Kidney (tissue), 14 donors: Measurements from ENCODE around the gene KLK3. TPM values are rescaled to one million over a fixed set of nuclear protein-coding genes. Genes with fewer than 3 reads are reported as not detected.

Experiments used
- DNase-seq, 5 donors: peaks; one replicate each; pipeline ENCODE4 v3.0.0-alpha.2; 2013 to 2020
- FAIRE-seq: peaks from 2 replicates; lab custom pipeline; 2012; peaks lifted over from hg19 to GRCh38; lab: Jason Lieb, UNC
- H3K27ac ChIP-seq, 2 donors: one replicate each; pipeline ENCODE4 v1.7.0; 2013; ENCODE audit warnings: low read depth in 2 of 2, low read length in 2 of 2, inconsistent platforms in 1 of 2
- H3K27me3 ChIP-seq: one replicate; pipeline ENCODE4 v1.7.1; 2013; ENCODE audit warnings: low read length, inconsistent platforms; ENCODE audit not compliant: control insufficient read depth, insufficient read depth
- H3K36me3 ChIP-seq, 3 donors: one replicate each; pipeline versions ENCODE4 v1.7.0 to v1.7.1; 2013; ENCODE audit warnings: low read length in 3 of 3, control low read depth in 1 of 3, inconsistent platforms in 1 of 3; ENCODE audit not compliant: insufficient read depth in 3 of 3, control insufficient read depth in 2 of 3
- H3K4me1 ChIP-seq, 3 donors: one replicate each; pipeline versions ENCODE4 v1.7.0 to v1.7.1; 2013; ENCODE audit warnings: low read length in 3 of 3, inconsistent platforms in 1 of 3, low read depth in 1 of 3; ENCODE audit not compliant: control insufficient read depth in 2 of 3, insufficient read depth in 2 of 3
- H3K4me3 ChIP-seq, 3 donors: one replicate each; pipeline versions ENCODE4 v1.7.0 to v1.8.1; 2013; ENCODE audit warnings: low read length in 3 of 3, control low read depth in 1 of 3, inconsistent platforms in 1 of 3
- H3K9ac ChIP-seq, 3 donors: one replicate each; pipeline versions ENCODE4 v1.7.0 to v1.7.1; 2013; ENCODE audit warnings: low read length in 3 of 3, control low read depth in 1 of 3, inconsistent platforms in 1 of 3
- H3K9me3 ChIP-seq, 3 donors: one replicate each; pipeline versions ENCODE4 v1.7.0 to v1.7.1; 2013; ENCODE audit warnings: low read length in 3 of 3, control low read depth in 1 of 3, inconsistent platforms in 1 of 3; ENCODE audit not compliant: control insufficient read depth in 2 of 3, insufficient read depth in 1 of 3
- intact Hi-C: fragments of 100-400 bp; cut with DNase I; formaldehyde crosslinking; loops from one replicate; pipeline ENCODE4 v1.11.1; 2022
- polyA plus RNA-seq: library from polyadenylated mRNA; stranded (reverse); fragments of 350-450 nt; fragmentation: Illumina TruSeq; extraction: RNeasy Lipid Tissue Mini Kit (QIAGEN cat#74804); gene quantifications from one replicate; pipeline ENCODE4 v1.2.3, GENCODE V29; 2014; ENCODE audit warnings: low read depth, low replicate concordance; ENCODE audit not compliant: insufficient read depth
- total RNA-seq: library from RNA; stranded (reverse); fragmentation: NEBNext Ultra II Directional; extraction: Animal tissue kit (Norgen Biotek cat#: 25700); gene quantifications from one replicate; pipeline ENCODE4 v1.2.1, GENCODE V29; 2021
- TF ChIP-seq, protein P1 (sequence below): IDR thresholded peaks from 3 replicates; pipeline ENCODE4 v1.5.1; 2012; ENCODE audit warnings: mild to moderate bottlenecking, moderate library complexity, borderline replicate concordance; ENCODE audit not compliant: insufficient read depth; ENCODE audit errors: extremely low read depth
- donor health status: control.
- donor health status: control.
- donor health status: control.
- donor health status: control.
- donor health status: control.
- donor health status: DM: yes; HTN: yes; CAD: no.
- donor health status: Normal renal cell carcinoma (clear cell type).

KLK3 gene
- total and polyA plus RNA-seq, 2 donors from 2014 or later, result 1.6 TPM; not detected in 1

- TF ChIP-seq, protein P1, sequence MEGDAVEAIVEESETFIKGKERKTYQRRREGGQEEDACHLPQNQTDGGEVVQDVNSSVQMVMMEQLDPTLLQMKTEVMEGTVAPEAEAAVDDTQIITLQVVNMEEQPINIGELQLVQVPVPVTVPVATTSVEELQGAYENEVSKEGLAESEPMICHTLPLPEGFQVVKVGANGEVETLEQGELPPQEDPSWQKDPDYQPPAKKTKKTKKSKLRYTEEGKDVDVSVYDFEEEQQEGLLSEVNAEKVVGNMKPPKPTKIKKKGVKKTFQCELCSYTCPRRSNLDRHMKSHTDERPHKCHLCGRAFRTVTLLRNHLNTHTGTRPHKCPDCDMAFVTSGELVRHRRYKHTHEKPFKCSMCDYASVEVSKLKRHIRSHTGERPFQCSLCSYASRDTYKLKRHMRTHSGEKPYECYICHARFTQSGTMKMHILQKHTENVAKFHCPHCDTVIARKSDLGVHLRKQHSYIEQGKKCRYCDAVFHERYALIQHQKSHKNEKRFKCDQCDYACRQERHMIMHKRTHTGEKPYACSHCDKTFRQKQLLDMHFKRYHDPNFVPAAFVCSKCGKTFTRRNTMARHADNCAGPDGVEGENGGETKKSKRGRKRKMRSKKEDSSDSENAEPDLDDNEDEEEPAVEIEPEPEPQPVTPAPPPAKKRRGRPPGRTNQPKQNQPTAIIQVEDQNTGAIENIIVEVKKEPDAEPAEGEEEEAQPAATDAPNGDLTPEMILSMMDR, result no peak
- Histone ChIP-seq H3K9ac (no peak overlapping the region), H3K4me1 (peaks cover 0 to 2% (median 0%) of the 10 kb centered on the region in 3 donors), H3K27me3 (peaks cover 18% of the 10 kb centered on the region), H3K36me3 (no peaks in the 10 kb centered on the region), H3K9me3 (no peaks in the 10 kb centered on the region), H3K27ac (no peak overlapping the region), H3K4me3 (no peak overlapping the region)
- intact Hi-C loops, result no loop called here
- peak in 1 of 5 donors; percentile 34 for DNase-seq
- no peak for FAIRE-seq
Observed at GRCh38 chr19:50822661-50823208, 32.0 kb upstream of the KLK3 start.

DNA sequence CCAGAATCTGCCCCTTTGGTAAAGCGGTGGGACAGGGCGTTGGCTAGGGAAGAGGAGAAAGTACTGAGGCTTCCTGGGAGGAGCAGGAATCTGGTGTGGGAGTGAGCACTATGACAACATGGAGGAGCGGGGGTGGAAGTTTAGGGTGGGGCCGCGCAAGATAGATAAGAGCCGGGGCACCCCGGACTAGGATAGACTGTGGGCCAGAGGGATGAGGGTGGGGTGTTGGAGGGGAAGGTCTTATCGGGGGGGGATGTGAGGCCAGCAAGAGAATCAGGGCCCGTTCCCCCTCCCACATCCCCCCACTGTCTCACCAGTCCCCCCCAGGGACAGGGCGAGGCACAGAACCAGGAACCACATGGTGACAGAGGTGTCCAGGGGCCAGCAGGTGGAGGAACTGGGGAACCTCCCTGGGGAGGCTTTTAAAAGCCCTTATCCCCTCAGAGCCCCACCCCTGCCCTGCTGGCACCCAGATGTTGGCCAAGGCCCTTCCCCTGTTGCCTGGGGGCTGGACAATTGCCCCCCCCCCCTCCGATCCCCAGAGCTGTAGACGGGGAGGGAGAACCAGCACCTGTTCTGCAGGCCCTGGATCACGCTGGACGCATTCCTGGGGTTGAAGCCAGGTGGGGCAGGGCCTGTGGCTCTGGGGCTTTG, 31.2 kb upstream of the KLK3 start, which contains the start of gene KLK1:
KLK1 (minus strand) TSS at position 399 of the 654 bp plus-strand sequence; CDS start at position 360, 39 bp downstream.
- Histone ChIP-seq H3K4me1 (no peaks in the 10 kb centered on the region), H3K9me3 (no peaks in the 10 kb centered on the region), H3K36me3 (no peaks in the 10 kb centered on the region), H3K4me3 (no peak within 1 kb of the TSS), H3K27me3 (peaks cover 15% of the 10 kb centered on the region), H3K9ac (no peak within 1 kb of the TSS), H3K27ac (no peak within 1 kb of the TSS)
- TF ChIP-seq, protein P1, result no peak
- DNase-seq (peak in 2 of 5 donors; percentile 22 to 64), FAIRE-seq (no peak)
- intact Hi-C loops, result no loop called here

DNA sequence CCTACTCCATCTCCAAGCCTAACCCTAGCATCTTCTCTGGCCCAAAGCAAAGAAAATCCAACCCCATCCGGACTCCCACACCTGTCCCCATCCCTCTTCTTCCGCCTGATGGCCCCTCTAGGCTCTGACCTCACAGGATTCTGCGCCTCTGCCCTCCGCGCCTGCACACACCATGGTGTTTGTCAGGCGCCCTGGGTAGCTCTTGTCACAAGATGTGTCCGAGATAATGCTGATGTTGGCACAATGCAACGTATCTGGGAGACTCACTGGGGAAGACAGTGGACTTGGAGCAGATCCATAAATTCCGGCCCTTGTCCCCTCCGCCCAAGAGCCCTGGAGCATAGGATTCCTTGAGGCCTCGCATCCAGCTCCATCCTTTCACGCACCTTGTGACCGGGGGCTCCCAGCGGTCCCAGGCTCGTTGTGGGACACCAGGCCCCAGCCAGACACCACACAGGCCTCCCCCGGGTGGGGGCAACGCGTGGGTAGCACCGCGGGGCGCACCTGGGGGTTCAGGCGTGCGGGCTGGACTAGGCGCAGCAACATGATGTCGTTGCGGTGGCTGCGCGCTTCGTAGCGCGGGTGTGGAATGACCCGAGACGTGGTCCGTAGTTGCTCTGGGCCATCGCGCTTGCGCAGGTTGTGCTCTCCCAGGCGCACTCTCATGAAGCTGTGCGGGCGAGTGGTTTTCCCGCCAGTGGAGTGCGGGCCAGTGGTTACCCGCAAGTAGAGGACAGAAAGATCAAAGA, 28.0 kb upstream of the KLK3 start:
- TF ChIP-seq, protein P1, result no peak
- FAIRE-seq, result no peak
- H3K9me3 ChIP-seq, result no peaks in the 10 kb centered on the region
- H3K4me3 ChIP-seq, result no peak overlapping the region
- peak in 1 of 5 donors; percentile 63 for DNase-seq
- H3K27ac ChIP-seq, result no peak overlapping the region
- H3K27me3 ChIP-seq, result no peaks in the 10 kb centered on the region
- H3K4me1 ChIP-seq, result peaks cover 0 to 7% (median 0%) of the 10 kb centered on the region in 3 donors
- H3K9ac ChIP-seq, result no peak overlapping the region
- no peaks in the 10 kb centered on the region for H3K36me3 ChIP-seq
- intact Hi-C loops, result no loop called here
